SIG-M5 treated with dmso at 0.1 percent for 504 hours (cell line): ENCODE measurements around the gene OTULIN.

Experiments
- DNase-seq: peaks from one replicate; lab custom pipeline; 2025; ENCODE audit not compliant: unreplicated experiment; lab: John Stamatoyannopoulos, UW

OTULIN gene

GRCh38 chr5:14695152-14695551 is 30.6 kb downstream of the OTULIN start:
- no peak for DNase-seq

- DNase-seq: no peak
Measured at GRCh38 chr5:14696057-14696456, 31.5 kb downstream of the OTULIN start.

GRCh38 chr5:14696851-14697250 is 32.3 kb downstream of the OTULIN start:
- no peak for DNase-seq

- DNase-seq: no peak
Measured at GRCh38 chr5:14698495-14698894, 34.0 kb downstream of the OTULIN start.

- no peak for DNase-seq
Measured at GRCh38 chr5:14699159-14699558, 34.6 kb downstream of the OTULIN start.

GRCh38 chr5:14699807-14700400 is 35.4 kb downstream of the OTULIN start:
- no peak for DNase-seq

GRCh38 chr5:14700478-14701436 is 36.2 kb downstream of the OTULIN start:
- DNase-seq: peak; percentile 29

- DNase-seq: no peak
Measured at GRCh38 chr5:14701556-14701955, 37.0 kb downstream of the OTULIN start.

GRCh38 chr5:14702238-14702839 is 37.8 kb downstream of the OTULIN start:
- no peak for DNase-seq

- no peak for DNase-seq
Measured at GRCh38 chr5:14705556-14705955, 41.0 kb downstream of the OTULIN start.

GRCh38 chr5:14706615-14707021 is 42.1 kb downstream of the OTULIN start:
- DNase-seq: peak; percentile 9

- DNase-seq: no peak
Measured at GRCh38 chr5:14707811-14708390, 43.4 kb downstream of the OTULIN start.

- DNase-seq: no peak
Measured at GRCh38 chr5:14708551-14708950, 44.0 kb downstream of the OTULIN start.

GRCh38 chr5:14710313-14710994 is 45.9 kb downstream of the OTULIN start:
- DNase-seq: no peak

- DNase-seq: no peak
Measured at GRCh38 chr5:14712131-14712530, 47.6 kb downstream of the OTULIN start.

GRCh38 chr5:14712666-14713065 is 48.1 kb downstream of the OTULIN start:
- DNase-seq: no peak

GRCh38 chr5:14713476-14714390 is 49.2 kb downstream of the OTULIN start:
- DNase-seq: no peak

- DNase-seq: no peak
Measured at GRCh38 chr5:14714706-14715105, 50.2 kb downstream of the OTULIN start.

GRCh38 chr5:14715481-14715880 is 51.0 kb downstream of the OTULIN start:
- DNase-seq: no peak
